ENCODE measurements around the gene PNPLA2. TPM values are rescaled to one million over a fixed set of nuclear protein-coding genes. Genes with fewer than 3 reads are reported as not detected.
A peak's percentile ranks its signal among the peaks of the same experiment; 100 is the strongest.

The PNPLA2 gene
- total RNA-seq, 1 experiment from 2014 or later: 93.6 TPM

DNA sequence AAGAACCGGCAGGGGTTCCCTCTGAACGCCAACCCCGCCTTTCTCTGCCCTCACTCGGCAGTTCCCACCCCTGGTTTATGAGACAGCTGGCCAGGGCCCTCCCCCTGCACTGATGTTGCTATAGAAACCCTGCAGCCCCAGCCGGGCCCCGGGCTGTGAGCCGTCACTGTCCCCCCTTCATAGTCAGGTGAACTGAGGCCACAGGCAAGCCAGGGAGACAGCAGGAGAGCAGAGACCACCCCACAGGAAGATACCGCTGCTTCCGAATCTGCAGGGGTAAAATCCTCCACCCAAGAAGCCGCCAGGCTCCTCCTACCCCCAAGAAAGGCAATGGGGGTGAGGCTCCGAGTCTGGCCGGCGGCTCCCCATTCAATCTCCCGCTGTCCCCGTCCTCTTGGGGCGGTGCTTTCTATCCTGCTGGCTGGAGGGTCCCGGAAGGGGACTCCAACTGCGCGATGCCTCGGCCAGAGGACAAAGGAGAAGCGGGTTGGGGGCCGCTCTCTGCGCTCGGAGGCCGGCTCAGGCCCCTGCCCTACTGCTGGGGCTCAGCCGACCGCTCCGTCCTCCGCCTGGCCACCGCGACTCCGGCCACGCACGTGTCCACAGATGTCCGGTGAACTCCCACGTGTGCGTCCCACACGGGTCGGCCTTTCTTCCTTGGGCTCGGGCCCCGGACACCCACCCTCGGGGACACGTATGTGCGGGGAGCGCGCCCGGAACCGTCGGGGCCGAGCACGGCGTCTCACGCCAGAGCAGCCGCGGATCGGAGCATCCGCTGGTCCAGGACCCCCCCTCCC lies 21.2 kb upstream of the PNPLA2 start:
- H3K9me3 ChIP-seq: no peaks in the 10 kb centered on the region
- DNase-seq: peak; percentile 74 to 76
- H3K27ac Mint-ChIP-seq (ENCODE audit: unreplicated experiment): peak overlapping the region; percentile 69
- H3K9me3 Mint-ChIP-seq (ENCODE audit: unreplicated experiment): no peaks in the 10 kb centered on the region
- CTCF ChIA-PET: interaction anchor here (0.7 to 2.0 kb wide), 4 partner anchors 11 to 50 kb away, joined by 3 to 6 read pairs (median 3); no protein-coding TSS in a partner anchor
- no peak for TF ChIP-seq CTCF (IDR thresholded peaks at IDR 0.05; ENCODE audit: insufficient read depth in 1 of 2, low read depth in 1 of 2, low read length in 1 of 2, severe bottlenecking in 1 of 2, unreplicated experiment in 1 of 2)
- H3K4me3 Mint-ChIP-seq (ENCODE audit: unreplicated experiment): peak overlapping the region; percentile 86
- POLR2A ChIA-PET: interaction anchor here (1.0 to 1.4 kb wide), 2 partner anchors 12 to 22 kb away, joined by 4 to 7 read pairs; partner anchors contain the start of genes PNPLA2 and RPLP2
- H3K36me3 Mint-ChIP-seq (ENCODE audit: insufficient read depth, unreplicated experiment): peaks cover 28% of the 10 kb centered on the region
- no peaks in the 10 kb centered on the region for H3K27me3 Mint-ChIP-seq (ENCODE audit: insufficient read depth, unreplicated experiment)
- H3K4me1 ChIP-seq: peaks cover 9% of the 10 kb centered on the region
- no TSS peak for BruUV-seq (replicated peaks)
- peak overlapping the region; percentile 91 for H3K4me3 ChIP-seq (ENCODE audit: low read depth, low read length)
- H3K36me3 ChIP-seq (ENCODE audit: control insufficient read depth, insufficient read depth, low read length): no peaks in the 10 kb centered on the region
- H3K27me3 ChIP-seq (replicated peaks; ENCODE audit: control insufficient read depth, insufficient read depth, low read length): no peaks in the 10 kb centered on the region
- H3K4me1 Mint-ChIP-seq (ENCODE audit: low read depth, unreplicated experiment): no peaks in the 10 kb centered on the region
- intact Hi-C loops (cut with micrococcal nuclease; ENCODE audit: unreplicated experiment): no loop called here

DNA sequence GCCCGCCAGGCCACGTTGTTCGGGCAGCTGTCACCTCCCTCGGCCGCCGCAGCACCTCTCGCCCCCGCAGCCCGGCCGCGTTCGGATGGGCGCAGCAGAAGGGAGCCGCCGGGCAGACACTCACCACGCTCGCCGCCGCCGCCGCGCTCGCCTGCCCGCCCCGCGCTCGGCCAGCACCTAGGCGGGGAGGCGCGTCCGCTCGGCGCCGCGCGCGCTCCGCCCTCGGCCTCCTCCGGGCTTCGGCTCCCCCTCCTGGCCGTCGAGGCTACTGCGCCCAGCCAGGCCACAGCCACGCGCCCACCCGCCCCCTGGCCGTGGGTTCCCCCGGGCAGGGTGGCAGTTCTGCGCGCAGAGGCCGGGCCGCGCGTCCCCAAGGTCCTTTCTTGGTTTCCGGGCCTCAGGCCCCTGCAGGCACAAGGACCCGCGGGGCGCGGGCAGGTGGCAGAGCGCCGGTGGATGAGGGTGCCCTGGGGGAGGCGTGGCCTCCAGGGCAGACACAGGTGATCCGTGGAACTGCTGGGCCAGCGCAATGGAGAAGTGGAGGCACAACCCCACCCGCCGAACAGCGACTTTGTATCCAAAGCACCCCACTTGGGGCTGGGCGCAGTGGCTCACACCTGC lies 20.5 kb upstream of the PNPLA2 start, which contains the start of gene SLC25A22:
Gene SLC25A22, minus strand, starts transcription at position 189 of the 621 bp plus-strand sequence. CDS start 3,275 bp downstream, outside the sequence.
- no TSS peak for BruUV-seq (replicated peaks)
- Mint-ChIP-seq H3K9me3 (ENCODE audit: unreplicated experiment) (no peaks in the 10 kb centered on the region), H3K4me1 (ENCODE audit: low read depth, unreplicated experiment) (no peaks in the 10 kb centered on the region), H3K27me3 (ENCODE audit: insufficient read depth, unreplicated experiment) (no peaks in the 10 kb centered on the region), H3K4me3 (ENCODE audit: unreplicated experiment) (peak within 1 kb of the TSS; percentile 86), H3K27ac (ENCODE audit: unreplicated experiment) (peak within 1 kb of the TSS; percentile 69), H3K36me3 (ENCODE audit: insufficient read depth, unreplicated experiment) (peaks cover 24% of the 10 kb centered on the region)
- Histone ChIP-seq H3K27me3 (replicated peaks; ENCODE audit: control insufficient read depth, insufficient read depth, low read length) (no peaks in the 10 kb centered on the region), H3K9me3 (no peaks in the 10 kb centered on the region), H3K4me3 (ENCODE audit: low read depth, low read length) (peak within 1 kb of the TSS; percentile 91), H3K4me1 (peaks cover 9% of the 10 kb centered on the region), H3K36me3 (ENCODE audit: control insufficient read depth, insufficient read depth, low read length) (no peaks in the 10 kb centered on the region)
- DNase-seq: peak; percentile 77 to 93
- ChIA-PET POLR2A (interaction anchor here (1.4 kb wide), 1 partner anchor 11 kb away, joined by 4 read pairs; the partner anchor contains the start of gene RPLP2), CTCF (no interaction called here)
- TF ChIP-seq CTCF (IDR thresholded peaks at IDR 0.05; ENCODE audit: insufficient read depth in 1 of 2, low read depth in 1 of 2, low read length in 1 of 2, severe bottlenecking in 1 of 2, unreplicated experiment in 1 of 2): peak; percentile 71 to 93
- intact Hi-C loops (cut with micrococcal nuclease; ENCODE audit: unreplicated experiment): no loop called here

DNA sequence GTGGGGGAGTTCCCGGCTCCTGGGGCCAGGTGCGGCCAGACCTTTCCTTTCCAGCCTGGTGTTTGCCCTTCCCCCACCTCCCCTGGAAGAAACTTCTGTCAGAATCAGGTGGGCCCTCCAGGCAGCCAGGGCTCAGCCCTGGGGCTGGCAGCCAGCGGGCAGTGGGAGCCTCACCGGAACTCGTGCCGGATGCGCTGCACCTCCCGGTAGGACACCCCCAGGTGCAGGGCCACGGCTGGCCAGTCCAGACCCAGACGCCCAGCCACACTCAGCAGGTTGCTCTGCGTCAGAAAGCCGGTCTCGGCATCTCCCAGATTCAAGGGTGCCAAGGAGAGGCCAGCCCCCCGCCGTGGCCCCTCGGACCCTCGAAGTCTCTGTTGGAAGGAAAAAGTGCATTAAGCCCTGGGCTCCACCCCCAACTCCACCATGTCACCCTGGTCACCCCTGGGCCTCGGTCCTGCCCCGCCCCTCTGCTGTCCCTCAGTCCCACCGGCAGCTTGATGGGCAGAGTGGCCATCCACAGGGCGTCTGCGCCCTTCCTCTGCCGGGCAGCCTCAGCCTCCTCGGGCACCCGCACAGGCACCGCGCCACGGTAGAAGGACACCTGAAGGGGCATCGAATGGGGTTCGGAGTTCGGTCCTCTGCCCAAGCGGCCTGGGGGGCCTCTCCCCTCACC lies 18.9 kb upstream of the PNPLA2 start:
- ChIA-PET POLR2A (no interaction called here), CTCF (no interaction called here)
- intact Hi-C loops (cut with micrococcal nuclease; ENCODE audit: unreplicated experiment): no loop called here
- Mint-ChIP-seq H3K27me3 (ENCODE audit: insufficient read depth, unreplicated experiment) (no peaks in the 10 kb centered on the region), H3K4me1 (ENCODE audit: low read depth, unreplicated experiment) (no peaks in the 10 kb centered on the region), H3K36me3 (ENCODE audit: insufficient read depth, unreplicated experiment) (peaks cover 29% of the 10 kb centered on the region), H3K27ac (ENCODE audit: unreplicated experiment) (no peak overlapping the region), H3K9me3 (ENCODE audit: unreplicated experiment) (no peaks in the 10 kb centered on the region), H3K4me3 (ENCODE audit: unreplicated experiment) (no peak overlapping the region)
- no TSS peak for BruUV-seq (replicated peaks)
- no peaks in the 10 kb centered on the region for H3K9me3 ChIP-seq
- no peaks in the 10 kb centered on the region for H3K27me3 ChIP-seq (replicated peaks; ENCODE audit: control insufficient read depth, insufficient read depth, low read length)
- H3K36me3 ChIP-seq (ENCODE audit: control insufficient read depth, insufficient read depth, low read length): no peaks in the 10 kb centered on the region
- no peak overlapping the region for H3K4me3 ChIP-seq (ENCODE audit: low read depth, low read length)
- no peak for TF ChIP-seq CTCF (IDR thresholded peaks at IDR 0.05; ENCODE audit: insufficient read depth in 1 of 2, low read depth in 1 of 2, low read length in 1 of 2, severe bottlenecking in 1 of 2, unreplicated experiment in 1 of 2)
- DNase-seq: no peak
- peaks cover 19% of the 10 kb centered on the region for H3K4me1 ChIP-seq
